GM12865 (cell line): ENCODE data around the gene ZFR.
"Not testable (repeated sequence)": the region's sequence is repeated elsewhere in the genome, so short reads cannot be mapped to it uniquely, and the experiment has no call there.

Source experiments
- DNase-seq: peaks from one replicate; pipeline ENCODE4 v3.0.0; 2010; ENCODE audit warnings: low read depth
- H3K4me3 ChIP-seq: 2 replicates; pipeline ENCODE4 v1.5.1; 2011; ENCODE audit warnings: mild to moderate bottlenecking, low read depth, low read length, control low read depth
- CTCF ChIP-seq: IDR thresholded peaks from 2 replicates; pipeline ENCODE4 v1.5.1; 2011; ENCODE audit warnings: low read length, control low read depth, low read depth, inconsistent platforms; ENCODE audit not compliant: insufficient read depth; ENCODE audit errors: missing control alignments

ZFR gene

DNA sequence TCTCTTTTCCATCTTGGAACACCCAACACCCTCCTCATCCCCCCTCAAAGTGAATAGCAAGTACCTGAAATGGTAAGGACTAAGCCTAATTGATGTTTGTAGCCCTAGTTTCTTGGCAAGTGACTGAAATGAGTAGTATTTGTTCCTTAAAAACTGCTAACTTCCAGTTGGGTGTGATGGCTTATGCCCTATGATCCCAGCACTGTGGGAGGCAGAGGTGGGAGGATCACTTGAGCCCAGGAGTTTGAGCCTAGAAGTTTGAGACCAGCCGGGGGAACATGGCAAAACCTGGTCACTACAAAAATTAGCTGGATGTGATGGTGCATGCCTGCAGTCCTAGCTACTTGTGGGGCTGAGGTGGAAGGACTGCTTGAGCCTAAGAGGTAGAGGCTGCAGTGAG is 44.1 kb downstream of the ZFR start:
- DNase-seq, result no peak
- TF ChIP-seq CTCF, result no peak
- no peak overlapping the region for H3K4me3 ChIP-seq

DNA sequence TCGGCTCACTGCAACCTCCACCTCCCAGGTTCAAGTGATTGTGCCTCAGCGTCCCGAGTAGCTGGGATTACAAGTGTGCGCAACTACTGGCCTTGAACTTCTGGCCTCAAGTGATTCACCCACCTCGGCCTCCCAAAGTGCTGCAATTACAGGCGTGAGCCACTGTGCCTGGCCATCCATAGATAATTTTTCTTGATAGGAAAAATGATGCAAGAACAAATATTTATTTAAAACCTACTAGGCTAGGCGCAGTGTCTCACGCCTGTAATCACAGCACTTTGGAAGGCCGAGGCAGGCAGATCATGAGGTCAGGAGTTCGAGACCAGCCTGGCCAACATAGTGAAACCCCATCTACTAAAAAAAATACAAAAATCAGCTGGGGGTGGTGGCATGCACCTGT is 45.8 kb downstream of the ZFR start:
- not testable (repeated sequence) for H3K4me3 ChIP-seq, DNase-seq

DNA sequence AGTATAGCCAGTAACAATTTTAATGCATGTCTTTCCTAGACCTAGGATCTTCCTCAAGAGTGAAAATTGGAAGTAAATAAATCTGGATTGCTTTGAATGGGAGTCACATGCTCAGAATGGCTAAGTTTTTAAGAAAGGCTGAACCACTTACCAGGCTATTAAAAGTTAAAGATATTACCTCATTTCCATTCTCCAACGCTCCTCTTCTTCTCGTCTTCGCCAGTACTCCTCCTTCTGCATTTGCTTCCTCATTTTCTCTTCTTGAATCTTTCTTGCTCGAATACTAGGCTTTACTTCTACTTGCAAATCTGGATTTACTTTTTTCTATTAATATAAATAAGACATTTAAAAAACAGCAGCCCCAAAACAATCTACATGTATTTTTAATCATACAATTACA is 49.6 kb downstream of the ZFR start:
- no peak for TF ChIP-seq CTCF
- H3K4me3 ChIP-seq, result no peak overlapping the region
- DNase-seq, result no peak

- TF ChIP-seq CTCF, result no peak
- no peak for DNase-seq
- H3K4me3 ChIP-seq, result no peak overlapping the region
Measured at GRCh38 chr5:32392039-32392438, 52.5 kb downstream of the ZFR start.

GRCh38 chr5:32390819-32391591 is 53.5 kb downstream of the ZFR start:
- DNase-seq, result no peak
- H3K4me3 ChIP-seq, result no peak overlapping the region
- TF ChIP-seq CTCF, result no peak

GRCh38 chr5:32388432-32389129 is 56.0 kb downstream of the ZFR start:
- H3K4me3 ChIP-seq, result no peak overlapping the region
- DNase-seq, result no peak
- no peak for TF ChIP-seq CTCF

DNA sequence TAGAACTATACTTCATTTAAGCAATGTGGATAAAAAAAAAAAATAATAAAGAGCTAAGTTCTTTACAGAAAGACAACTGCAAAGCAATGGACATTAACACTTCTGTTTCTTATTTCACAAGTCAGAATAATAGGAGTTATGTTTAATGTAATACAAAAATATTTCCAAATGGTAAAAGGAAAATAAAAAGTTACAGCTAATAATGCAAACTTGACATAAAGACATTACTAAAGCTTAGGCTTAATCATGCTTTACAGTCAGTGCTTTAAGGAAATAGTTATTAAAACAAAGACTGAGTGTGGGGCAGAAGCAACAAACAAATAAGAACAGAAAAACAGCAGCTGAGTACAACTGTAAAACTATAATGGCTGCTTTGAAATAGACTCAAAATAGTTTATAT is 56.7 kb downstream of the ZFR start:
- TF ChIP-seq CTCF, result no peak
- no peak overlapping the region for H3K4me3 ChIP-seq
- no peak for DNase-seq
